Esophagus squamous epithelium (tissue), 5 donors: ENCODE results near the gene TOP3A. TPM values are rescaled to one million over a fixed set of nuclear protein-coding genes. Genes with fewer than 3 reads are reported as not detected.

ENCODE experiments used
- DNase-seq: peaks from one replicate; lab custom pipeline; 2025; lab: John Stamatoyannopoulos, UW
- H3K27ac ChIP-seq, 4 donors: fragments of 200-600 bp; sonication (generic); one replicate each; pipeline ENCODE4 v1.5.1; 2016 to 2019; ENCODE audit warnings: mild to moderate bottlenecking in 1 of 4
- H3K27me3 ChIP-seq, 4 donors: fragments of 200-600 bp; sonication (generic); 1 replicate in 3 of 4; 2 replicates in 1 of 4; pipeline versions ENCODE4 v1.5.1 to v1.6.0; 2017 to 2021; ENCODE audit warnings: antibody characterized with exemption in 1 of 4
- H3K36me3 ChIP-seq, 3 donors: fragments of 200-600 bp; sonication (generic); one replicate each; pipeline ENCODE4 v1.5.1; 2016 to 2019
- H3K4me1 ChIP-seq, 3 donors: fragments of 200-600 bp; sonication (generic); one replicate each; pipeline ENCODE4 v1.5.1; 2017 to 2019
- H3K4me3 ChIP-seq, 4 donors: fragments of 200-600 bp; sonication (generic); 1 replicate in 3 of 4; 2 replicates in 1 of 4; pipeline ENCODE4 v1.5.1; 2016 to 2019; ENCODE audit warnings: mild to moderate bottlenecking in 2 of 4, moderate library complexity in 1 of 4
- H3K9me3 ChIP-seq, 3 donors: fragments of 200-600 bp; sonication (generic); one replicate each; pipeline ENCODE4 v1.5.1; 2016 to 2019
- CTCF ChIP-seq, 6 experiments: fragments of 450-650 bp in 4 of 6; fragments of 200-600 bp in 2 of 6; sonication (generic) in 2 of 6; IDR thresholded peaks; one replicate each; pipeline ENCODE4 v1.5.1; 2016 to 2019; ENCODE audit warnings: antibody characterized with exemption in 6 of 6, mild to moderate bottlenecking in 4 of 6, moderate library complexity in 4 of 6
- POLR2A ChIP-seq, 4 donors: fragments of 450-650 bp; IDR thresholded peaks; one replicate each; pipeline ENCODE4 v1.6.1; 2017; ENCODE audit warnings: antibody characterized with exemption in 4 of 4, mild to moderate bottlenecking in 4 of 4, moderate library complexity in 3 of 4
- whole genome bisulfite sequencing, 2 donors: methylation state at CpG; one replicate each; pipeline ENCODE4 v1.1.5; 2018; 5-methylcytosine and 5-hydroxymethylcytosine counted together
- intact Hi-C: fragments of 100-400 bp; cut with DNase I; formaldehyde crosslinking; loops from one replicate; pipeline ENCODE4 v1.15.0; 2022
- total RNA-seq, 4 donors: library from RNA; depleted of rRNA; stranded (reverse); fragments of >200 nt; gene quantifications; one replicate each; pipeline ENCODE4 v1.1.0, GENCODE V29; 2016
- donor health status: DM: yes; HTN: yes; CAD: no.

TOP3A gene
- total RNA-seq, 4 donors from 2014 or later = 17.9 to 34.0 (median 21.1) TPM

GRCh38 chr17:18253187-18253884 lies 61.5 kb downstream of the TOP3A start:
- intact Hi-C loops = no loop called here
- Histone ChIP-seq H3K9me3 (no peaks in the 10 kb centered on the region), H3K27ac (no peak overlapping the region), H3K36me3 (peaks cover 45 to 86% (median 58%) of the 10 kb centered on the region in 3 donors), H3K4me1 (peaks cover 15 to 56% (median 19%) of the 10 kb centered on the region in 3 donors), H3K27me3 (no peaks in the 10 kb centered on the region), H3K4me3 (no peak overlapping the region)
- no peak for TF ChIP-seq CTCF (IDR thresholded peaks at IDR 0.05)
- no peak for TF ChIP-seq POLR2A (IDR thresholded peaks at IDR 0.05)
- DNase-seq = no peak
- WGBS, 2 donors = 59 to 67% methylated on average over 5 to 8 of the region's 16 CpGs

GRCh38 chr17:18252160-18252559 lies 62.6 kb downstream of the TOP3A start:
- Histone ChIP-seq H3K27ac (no peak overlapping the region), H3K4me3 (no peak overlapping the region), H3K36me3 (peaks cover 45 to 97% (median 58%) of the 10 kb centered on the region in 3 donors), H3K4me1 (peaks cover 20 to 61% (median 23%) of the 10 kb centered on the region in 3 donors), H3K9me3 (no peaks in the 10 kb centered on the region), H3K27me3 (no peaks in the 10 kb centered on the region)
- TF ChIP-seq CTCF (IDR thresholded peaks at IDR 0.05) = no peak
- TF ChIP-seq POLR2A (IDR thresholded peaks at IDR 0.05) = no peak
- 80% methylated on average over 1 of the region's 5 CpGs; no CpG with 5 or more reads in 1 of the 2 donors for WGBS, 2 donors
- no peak for DNase-seq
- intact Hi-C loops = no loop called here

DNA sequence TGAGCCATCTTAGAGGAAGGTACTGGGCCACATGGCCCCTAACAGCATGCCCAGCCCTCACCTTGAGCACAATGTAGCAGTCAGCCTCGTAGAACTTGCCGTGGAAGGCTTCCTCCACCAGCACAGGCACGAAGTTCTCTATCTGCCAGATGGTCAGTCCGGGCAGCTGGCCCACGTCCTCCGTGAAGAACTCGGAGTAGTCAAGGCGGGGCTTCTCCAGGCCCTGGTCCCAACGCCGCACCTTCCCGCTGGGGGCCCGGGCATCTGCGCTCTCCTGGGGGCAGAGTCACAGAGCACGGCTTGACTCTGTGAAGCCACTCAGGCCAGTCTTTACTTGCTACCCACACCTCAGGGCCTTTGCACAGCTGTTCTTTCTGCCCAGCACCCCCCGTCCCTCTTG lies 63.6 kb downstream of the TOP3A start:
- H3K4me3 ChIP-seq = no peak overlapping the region
- peaks cover 44 to 98% (median 64%) of the 10 kb centered on the region in 3 donors for H3K36me3 ChIP-seq
- no peaks in the 10 kb centered on the region for H3K9me3 ChIP-seq
- no peaks in the 10 kb centered on the region for H3K27me3 ChIP-seq
- WGBS, 2 donors = 100% methylated on average over 1 to 3 of the region's 15 CpGs
- intact Hi-C loops = no loop called here
- no peak for DNase-seq
- no peak overlapping the region for H3K27ac ChIP-seq
- peaks cover 16 to 61% (median 26%) of the 10 kb centered on the region in 3 donors for H3K4me1 ChIP-seq
- TF ChIP-seq CTCF (IDR thresholded peaks at IDR 0.05) (no peak), POLR2A (IDR thresholded peaks at IDR 0.05) (no peak)

GRCh38 chr17:18250708-18251107 lies 64.1 kb downstream of the TOP3A start:
- TF ChIP-seq POLR2A (IDR thresholded peaks at IDR 0.05) (no peak), CTCF (IDR thresholded peaks at IDR 0.05) (no peak)
- no peaks in the 10 kb centered on the region for H3K27me3 ChIP-seq
- WGBS, 2 donors = 89 to 92% methylated on average over 2 to 11 of the region's 14 CpGs
- H3K4me1 ChIP-seq = peaks cover 20 to 62% (median 26%) of the 10 kb centered on the region in 3 donors
- H3K27ac ChIP-seq = peak overlapping the region in 1 of 4 donors; percentile 34
- no peak for DNase-seq
- H3K9me3 ChIP-seq = no peaks in the 10 kb centered on the region
- no peak overlapping the region for H3K4me3 ChIP-seq
- intact Hi-C loops = no loop called here
- peaks cover 45 to 98% (median 67%) of the 10 kb centered on the region in 3 donors for H3K36me3 ChIP-seq

DNA sequence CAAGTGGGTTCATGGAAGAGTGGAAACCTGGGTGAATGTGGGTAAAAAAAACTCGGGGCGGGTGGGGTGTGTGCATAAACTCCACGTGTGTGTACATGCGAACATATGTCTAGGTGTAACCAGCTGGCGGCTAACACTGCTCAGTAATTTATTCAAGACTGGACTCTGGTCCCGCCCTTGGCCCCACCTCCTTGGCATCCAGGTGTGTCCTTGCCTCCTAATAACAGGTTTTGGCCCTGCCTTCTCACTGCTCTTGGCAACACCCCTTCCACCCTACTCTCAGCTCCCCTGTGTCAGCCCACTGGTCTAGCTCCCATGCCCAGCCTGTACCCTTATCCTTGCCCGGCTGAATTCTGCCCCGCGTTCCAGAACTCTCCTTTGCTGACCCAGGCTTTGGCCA lies 64.5 kb downstream of the TOP3A start:
- 48 to 59% methylated on average over 9 of the region's 9 CpGs for WGBS, 2 donors
- H3K27ac ChIP-seq = peak overlapping the region in 1 of 4 donors; percentile 34
- H3K27me3 ChIP-seq = no peaks in the 10 kb centered on the region
- no peak overlapping the region for H3K4me3 ChIP-seq
- H3K36me3 ChIP-seq = peaks cover 47 to 98% (median 65%) of the 10 kb centered on the region in 3 donors
- intact Hi-C loops = no loop called here
- DNase-seq = no peak
- peaks cover 20 to 67% (median 26%) of the 10 kb centered on the region in 3 donors for H3K4me1 ChIP-seq
- no peak for TF ChIP-seq CTCF (IDR thresholded peaks at IDR 0.05)
- no peak for TF ChIP-seq POLR2A (IDR thresholded peaks at IDR 0.05)
- H3K9me3 ChIP-seq = no peaks in the 10 kb centered on the region
